ENCODE measurements around the gene KLHL22.
"Not testable (repeated sequence)": the region's sequence is repeated elsewhere in the genome, so short reads cannot be mapped to it uniquely, and the experiment has no call there.

Gene KLHL22

DNA sequence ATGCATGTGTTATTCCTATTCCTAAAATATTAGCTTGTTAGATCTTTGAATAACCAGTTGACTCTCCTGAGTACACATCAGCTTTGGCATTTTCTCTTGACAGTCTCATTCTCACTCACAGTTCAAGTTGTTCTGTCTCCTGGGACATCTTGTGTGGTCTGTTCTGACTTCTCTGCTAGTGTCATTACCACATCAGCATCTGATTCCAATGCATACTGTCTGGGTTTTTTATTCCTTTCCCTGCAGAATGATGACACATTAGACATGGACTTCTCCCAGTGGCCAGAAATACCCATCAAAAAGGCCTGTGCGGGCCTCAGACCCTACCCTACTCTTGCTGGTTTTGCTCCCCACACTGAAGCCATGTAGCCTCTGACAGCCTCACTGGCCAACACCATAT, 99.0 kb downstream of the KLHL22 start:
- DNase-seq, result no peak

DNA sequence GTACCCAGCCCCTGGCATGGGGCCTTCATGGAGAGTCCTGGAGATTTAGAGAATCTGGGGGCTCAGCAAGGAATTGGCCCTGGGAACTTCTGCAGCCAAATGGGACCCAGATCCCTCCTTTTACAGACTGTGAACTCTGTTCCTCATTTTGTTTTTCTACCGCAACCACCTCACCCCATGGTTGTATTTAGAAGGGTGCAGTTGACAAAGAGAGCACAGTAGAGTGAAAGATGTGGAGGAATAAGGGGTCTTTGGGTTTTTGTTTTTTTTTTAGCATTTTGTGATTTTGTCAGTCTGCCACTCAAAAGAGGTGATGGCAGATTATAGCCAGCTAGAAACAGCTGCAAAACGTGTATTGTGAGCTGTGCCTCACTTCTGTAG, 99.7 kb downstream of the KLHL22 start:
- no peak for DNase-seq

DNA sequence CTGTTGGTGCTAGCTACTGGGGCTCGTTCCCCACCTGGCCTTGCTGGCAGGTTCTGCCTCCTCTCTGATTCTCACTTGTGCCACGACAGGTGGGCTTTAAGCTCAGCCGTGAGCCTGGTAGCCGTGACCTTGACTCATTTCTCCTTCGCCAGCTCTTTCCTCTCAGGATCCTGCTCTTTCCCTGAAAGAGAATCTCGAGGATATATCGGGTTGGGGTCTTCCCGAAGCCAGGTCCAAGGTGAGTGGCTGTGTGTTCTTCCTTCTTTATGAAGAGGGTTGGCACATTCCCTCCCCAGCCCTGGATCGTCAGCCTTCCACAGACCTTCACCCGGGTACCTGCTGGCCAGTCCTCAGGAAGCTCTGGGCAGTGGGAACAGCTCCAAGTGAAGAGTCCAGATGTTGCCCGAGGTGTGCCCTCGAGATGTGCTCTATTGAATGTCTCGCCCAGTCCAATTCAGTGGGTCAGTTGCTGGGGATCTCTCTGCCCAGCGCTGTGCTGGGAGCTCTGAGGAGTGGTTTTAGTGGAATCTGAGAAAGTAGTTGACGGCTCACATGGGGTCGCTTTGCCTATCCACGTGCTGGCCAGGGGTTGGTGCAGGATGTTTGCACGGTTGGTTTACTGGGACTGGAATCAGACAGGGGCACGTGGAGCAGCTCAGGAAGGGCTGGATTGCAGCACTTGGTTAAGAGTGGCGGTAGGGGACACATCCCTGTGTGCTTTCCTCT, 100.3 kb downstream of the KLHL22 start:
- DNase-seq, result peak in 1 of 2 experiments; percentile 8

DNA sequence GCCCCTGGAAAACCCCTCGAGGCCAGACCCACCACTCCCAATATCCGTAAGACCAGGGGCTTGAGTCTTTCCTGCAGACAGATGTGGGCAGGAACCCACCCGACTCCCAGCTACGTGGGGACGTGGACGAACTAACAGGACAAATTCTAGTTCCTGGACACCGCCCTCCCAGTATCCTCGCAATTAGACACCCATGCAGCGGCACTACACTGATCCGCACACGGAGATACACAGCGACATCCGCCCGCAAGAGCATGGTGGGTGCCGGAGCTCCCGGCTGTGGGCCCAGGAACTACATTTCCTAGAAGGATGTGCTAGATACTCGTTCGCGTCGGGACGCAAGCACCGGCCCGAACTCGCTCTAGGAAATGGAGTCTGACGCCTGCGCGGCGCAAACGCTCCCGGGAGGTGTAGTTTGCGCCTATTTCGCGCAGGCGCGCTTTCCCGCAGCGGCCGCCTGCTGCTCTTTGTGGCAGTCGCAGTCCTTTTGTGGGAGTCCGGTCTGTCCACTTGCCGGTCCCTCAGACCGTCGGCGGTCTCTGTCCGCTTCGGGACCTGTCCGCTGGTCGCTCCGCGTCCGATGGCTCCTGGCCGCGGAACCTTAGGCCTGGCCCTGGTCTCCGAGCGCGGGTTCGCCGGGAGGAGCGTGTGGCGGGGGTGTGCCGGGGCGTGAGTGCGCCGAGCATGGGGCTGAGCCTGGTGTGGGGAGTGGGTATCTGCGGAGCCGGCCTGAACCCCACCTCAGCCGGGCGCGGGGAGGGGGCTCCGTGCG, 101.7 kb downstream of the KLHL22 start, which contains the start of gene ZNF74:
Gene ZNF74 (plus strand): TSS at position 447 of the 772 bp plus-strand sequence. CDS start 478 bp downstream, outside the sequence.
- peak; percentile 79 to 90 for DNase-seq

DNA sequence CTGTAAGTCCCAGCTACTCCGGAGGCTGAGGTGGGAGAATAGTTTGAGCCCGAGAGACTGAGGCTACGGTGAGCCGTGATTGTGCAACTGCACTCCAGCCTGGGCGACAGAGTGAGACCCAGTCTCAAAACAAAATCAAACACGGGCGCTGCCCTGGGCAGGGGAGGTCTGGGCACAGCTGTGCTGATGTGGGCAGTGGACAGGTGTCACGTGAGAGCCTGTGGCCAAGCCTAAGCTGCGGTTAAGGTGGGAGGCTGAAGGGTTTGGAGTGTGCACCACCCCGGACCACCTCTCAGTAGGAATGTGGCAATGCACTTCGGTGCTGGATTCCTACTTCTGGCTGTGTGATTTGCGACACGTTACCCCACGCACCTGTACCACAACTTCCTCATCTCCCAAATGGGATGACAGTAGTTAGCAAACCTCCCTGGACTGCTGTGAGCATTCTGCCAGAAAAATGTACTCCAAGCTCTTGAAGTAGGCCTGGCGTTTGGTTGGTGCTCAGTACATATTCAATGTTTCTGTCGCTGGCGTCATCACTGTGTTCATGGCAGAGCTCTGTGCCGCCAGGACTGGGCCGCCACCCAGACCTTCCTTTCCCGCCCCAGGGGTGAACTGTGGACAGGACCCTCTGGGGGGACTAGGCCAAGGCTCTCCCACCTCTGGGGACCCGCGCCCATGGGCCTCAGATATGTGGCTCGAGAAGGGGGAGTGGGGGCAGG, 102.5 kb downstream of the KLHL22 start:
- DNase-seq, result no peak

DNA sequence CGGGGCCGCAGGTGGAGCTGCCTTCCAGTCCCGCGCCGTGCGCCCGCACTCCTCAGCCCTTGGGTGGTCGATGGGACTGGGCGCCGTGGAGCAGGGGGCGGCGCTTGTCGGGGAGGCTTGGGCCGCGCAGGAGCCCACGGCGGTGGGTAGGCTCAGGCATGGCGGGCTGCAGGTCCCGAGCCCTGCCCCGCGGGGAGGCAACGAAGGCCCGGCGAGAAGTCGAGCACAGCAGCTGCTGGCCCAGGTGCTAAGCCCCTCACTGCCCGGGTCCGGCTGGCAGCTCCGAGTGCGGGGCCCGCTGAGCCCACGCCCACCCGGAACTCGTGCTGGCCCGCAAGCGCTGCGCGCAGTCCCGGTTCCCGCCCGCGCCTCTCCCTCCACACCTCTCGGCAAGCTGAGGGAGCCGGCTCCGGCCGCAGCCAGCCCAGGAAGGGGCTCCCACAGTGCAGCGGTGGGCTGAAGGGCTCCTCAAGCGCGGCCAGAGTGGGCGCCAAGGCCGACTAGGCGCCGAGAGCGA, 103.2 kb downstream of the KLHL22 start:
- DNase-seq, result not testable (repeated sequence)
